GM13977 (cell line): ENCODE data around the gene PKN1.

Experiments used
- DNase-seq: peaks from one replicate; pipeline ENCODE4 v3.0.0; 2012; ENCODE audit warnings: low spot score
- CTCF ChIP-seq: IDR thresholded peaks from 2 replicates; pipeline ENCODE4 v1.5.1; 2012; ENCODE audit warnings: mild to moderate bottlenecking, control low read depth; ENCODE audit not compliant: insufficient read depth; ENCODE audit errors: extremely low read depth, missing control alignments
- in situ Hi-C: fragments of 300-500 bp; cut with MboI; formaldehyde crosslinking; loops from one replicate; pipeline ENCODE4 v1.12.0; 2022; ENCODE audit warnings: low sequenced_read_pairs, low pct_unique_long_range_greater_than_20kb, mixed read lengths, inconsistent platforms; ENCODE audit not compliant: unreplicated experiment

The PKN1 gene

GRCh38 chr19:14411938-14412245 lies 21.2 kb upstream of the PKN1 start:
- in situ Hi-C loops, result no loop called here
- TF ChIP-seq CTCF, result no peak
- DNase-seq, result no peak

DNA sequence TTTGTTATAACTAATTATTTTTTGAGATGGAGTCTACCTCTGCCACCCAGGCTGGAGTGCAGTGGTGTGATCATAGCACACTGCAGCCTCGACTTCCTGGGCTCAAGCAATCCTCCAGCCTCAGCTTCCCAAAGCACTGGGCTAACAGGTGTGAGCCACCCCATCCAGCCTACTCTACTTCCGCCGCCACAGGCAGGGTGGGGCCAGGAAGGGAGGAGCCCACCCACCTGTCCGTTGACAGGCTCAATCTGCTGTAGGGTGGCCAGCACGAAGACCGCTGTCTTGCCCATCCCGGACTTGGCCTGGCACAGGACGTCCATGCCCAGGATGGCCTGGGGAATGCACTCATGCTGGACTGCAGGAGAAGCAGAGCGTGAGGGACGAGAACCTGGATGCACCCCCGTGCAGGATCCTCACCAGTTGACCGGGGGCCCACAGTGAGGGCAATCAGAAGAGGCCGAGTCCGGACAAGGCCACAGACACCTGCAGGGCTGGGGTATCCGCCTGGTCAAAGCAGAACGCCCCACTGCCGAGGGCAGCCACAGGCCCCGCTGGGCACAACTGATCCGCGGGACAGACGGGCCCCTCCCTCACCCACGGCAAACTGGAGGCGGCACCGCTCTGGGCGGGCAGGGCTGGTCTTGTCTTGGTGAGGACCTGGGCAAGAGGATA lies 20.6 kb upstream of the PKN1 start:
- in situ Hi-C loops, result no loop called here
- no peak for DNase-seq
- TF ChIP-seq CTCF, result no peak

- in situ Hi-C loops, result no loop called here
- DNase-seq, result no peak
- TF ChIP-seq CTCF, result no peak
These were observed 20.0 kb upstream of the PKN1 start for GRCh38 chr19:14412996-14413692.

- TF ChIP-seq CTCF, result no peak
- in situ Hi-C loops, result no loop called here
These were observed 19.4 kb upstream of the PKN1 start for GRCh38 chr19:14413693-14414181.

GRCh38 chr19:14414926-14415690 lies 18.0 kb upstream of the PKN1 start:
- in situ Hi-C loops, result no loop called here
- no peak for DNase-seq
- no peak for TF ChIP-seq CTCF

More at GRCh38 chr19:14413693-14414181, 19.4 kb upstream of the PKN1 start:
- peak; percentile 3 for DNase-seq

DNA sequence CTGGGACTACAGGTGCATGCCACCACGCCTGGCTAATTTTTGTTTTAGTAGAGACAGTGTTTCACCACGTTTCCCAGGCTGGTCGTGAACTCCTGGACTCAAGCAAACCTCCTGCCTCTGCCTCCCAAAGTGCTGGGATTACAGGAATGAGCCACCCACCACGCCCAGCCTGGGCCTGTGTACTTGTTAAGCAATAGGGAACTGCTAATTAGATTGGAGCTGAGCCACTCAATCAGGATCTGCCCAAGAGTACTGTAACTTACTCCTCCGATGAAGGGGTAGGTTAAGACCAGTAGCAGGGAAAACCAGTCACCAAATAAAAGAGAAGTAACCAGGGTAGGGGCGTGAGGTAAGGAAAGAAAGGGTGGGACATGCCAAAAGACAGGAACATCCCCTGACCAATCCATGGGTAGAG lies 16.3 kb upstream of the PKN1 start:
- no peak for DNase-seq
- in situ Hi-C loops, result no loop called here
- no peak for TF ChIP-seq CTCF
